Brain microvascular endothelial cell (primary cell): ENCODE measurements around the gene CEACAM4.

ENCODE experiments used
- DNase-seq: peaks from one replicate; pipeline ENCODE4 v3.0.0-alpha.2; 2020
- H3K27ac ChIP-seq: fragments of 250-450 bp; sonication (Bioruptor Pico); 2 replicates; pipeline ENCODE4 v1.5.1; 2020; ENCODE audit warnings: mild to moderate bottlenecking, moderate library complexity
- H3K27me3 ChIP-seq: fragments of 250-450 bp; sonication (Bioruptor Pico); replicated peaks from 2 replicates; pipeline ENCODE4 v1.5.1; 2020; ENCODE audit warnings: mild to moderate bottlenecking
- H3K36me3 ChIP-seq: fragments of 250-450 bp; sonication (Bioruptor Pico); replicated peaks from 2 replicates; pipeline ENCODE4 v1.5.1; 2020; ENCODE audit warnings: mild to moderate bottlenecking
- H3K4me3 ChIP-seq: 2 replicates; pipeline ENCODE4 v1.5.1; 2011; ENCODE audit warnings: low read depth, mild to moderate bottlenecking, control low read depth, low read length, moderate library complexity
- CTCF ChIP-seq: IDR thresholded peaks from 2 replicates; pipeline ENCODE4 v1.5.1; 2011; ENCODE audit warnings: low read depth, mild to moderate bottlenecking, moderate library complexity, low read length, control low read depth, inconsistent platforms; ENCODE audit errors: missing control alignments
- in situ Hi-C: cut with HindIII; loops from 2 replicates; pipeline ENCODE4 v1.10.0; 2017; ENCODE audit warnings: low sequenced_read_pairs, low pct_ligation_motif_present

The CEACAM4 gene

GRCh38 chr19:41621226-41621625 lies 5.6 kb downstream of the CEACAM4 start:
- in situ Hi-C loops, result no loop called here
- Histone ChIP-seq H3K36me3 (no peaks in the 10 kb centered on the region), H3K4me3 (no peak overlapping the region), H3K27me3 (no peaks in the 10 kb centered on the region), H3K27ac (no peak overlapping the region)
- DNase-seq, result no peak
- no peak for TF ChIP-seq CTCF

- in situ Hi-C loops, result no loop called here
- no peaks in the 10 kb centered on the region for H3K36me3 ChIP-seq
- H3K27ac ChIP-seq, result no peak overlapping the region
- TF ChIP-seq CTCF, result no peak
- no peaks in the 10 kb centered on the region for H3K27me3 ChIP-seq
- no peak for DNase-seq
- H3K4me3 ChIP-seq, result no peak overlapping the region
Observed at GRCh38 chr19:41620171-41620570, 6.7 kb downstream of the CEACAM4 start.

GRCh38 chr19:41619018-41619556 lies 7.8 kb downstream of the CEACAM4 start:
- DNase-seq, result no peak
- H3K36me3 ChIP-seq, result no peaks in the 10 kb centered on the region
- in situ Hi-C loops, result no loop called here
- TF ChIP-seq CTCF, result no peak
- no peak overlapping the region for H3K4me3 ChIP-seq
- H3K27me3 ChIP-seq, result no peaks in the 10 kb centered on the region
- H3K27ac ChIP-seq, result no peak overlapping the region

GRCh38 chr19:41617941-41618730 lies 8.7 kb downstream of the CEACAM4 start:
- no peak for DNase-seq
- H3K4me3 ChIP-seq, result no peak overlapping the region
- no peak for TF ChIP-seq CTCF
- no peaks in the 10 kb centered on the region for H3K36me3 ChIP-seq
- H3K27ac ChIP-seq, result no peak overlapping the region
- in situ Hi-C loops, result no loop called here
- H3K27me3 ChIP-seq, result no peaks in the 10 kb centered on the region

GRCh38 chr19:41616792-41617621 lies 9.9 kb downstream of the CEACAM4 start:
- DNase-seq, result peak; percentile 5
- in situ Hi-C loops, result no loop called here
- Histone ChIP-seq H3K27me3 (no peaks in the 10 kb centered on the region), H3K4me3 (no peak overlapping the region), H3K27ac (no peak overlapping the region), H3K36me3 (no peaks in the 10 kb centered on the region)
- no peak for TF ChIP-seq CTCF
